ENCODE measurements around the gene MRPL20. TPM values are rescaled to one million over a fixed set of nuclear protein-coding genes. Genes with fewer than 3 reads are reported as not detected.

Gene MRPL20
- total and polyA plus RNA-seq, 3 experiments from 2014 or later: 198 to 208 (median 206) TPM

GRCh38 chr1:1425753-1426495, 18.8 kb upstream of the MRPL20 start:
- no peak for DNase-seq
- Histone ChIP-seq H3K9me3 (ENCODE audit: low read length) (no peaks in the 10 kb centered on the region), H3K4me1 (ENCODE audit: insufficient read depth, low read length) (no peaks in the 10 kb centered on the region), H3K27ac (ENCODE audit: low read depth, low read length) (no peak overlapping the region), H3K4me3 (ENCODE audit: low read length) (no peak overlapping the region), H3K36me3 (ENCODE audit: insufficient read depth, low read length) (no peaks in the 10 kb centered on the region), H3K27me3 (ENCODE audit: insufficient read depth, low read length, poor library complexity, severe bottlenecking) (no peaks in the 10 kb centered on the region)
- ChIA-PET POLR2A (interaction anchor here (0.6 kb wide), 2 partner anchors 19 to 467 kb away, joined by 3 to 4 read pairs; partner anchors contain the start of genes MRPL20 and NOC2L), CTCF (no interaction called here)
- H3K4me1 Mint-ChIP-seq: peaks cover 3 to 13% (median 5%) of the 10 kb centered on the region in 3 donors
- H3K4me3 Mint-ChIP-seq: peak overlapping the region in 1 of 7 donors; percentile 48
- no peaks in the 10 kb centered on the region for H3K36me3 Mint-ChIP-seq
- no peak overlapping the region for H3K27ac Mint-ChIP-seq
- peaks cover 31 to 40% of the 10 kb centered on the region in 2 donors for H3K27me3 Mint-ChIP-seq
- no peaks in the 10 kb centered on the region for H3K9me3 Mint-ChIP-seq

GRCh38 chr1:1425426-1425752, 18.3 kb upstream of the MRPL20 start:
- Histone ChIP-seq H3K27ac (ENCODE audit: low read depth, low read length) (no peak overlapping the region), H3K27me3 (ENCODE audit: insufficient read depth, low read length, poor library complexity, severe bottlenecking) (no peaks in the 10 kb centered on the region), H3K36me3 (ENCODE audit: insufficient read depth, low read length) (no peaks in the 10 kb centered on the region), H3K4me3 (ENCODE audit: low read length) (no peak overlapping the region), H3K4me1 (ENCODE audit: insufficient read depth, low read length) (no peaks in the 10 kb centered on the region), H3K9me3 (ENCODE audit: low read length) (no peaks in the 10 kb centered on the region)
- POLR2A ChIA-PET: no interaction called here
- CTCF ChIA-PET: no interaction called here
- H3K4me1 Mint-ChIP-seq: peaks cover 3 to 13% (median 5%) of the 10 kb centered on the region in 3 donors
- H3K4me3 Mint-ChIP-seq: no peak overlapping the region
- peaks cover 31 to 40% of the 10 kb centered on the region in 2 donors for H3K27me3 Mint-ChIP-seq
- peak overlapping the region in 1 of 8 donors; percentile 29 for H3K27ac Mint-ChIP-seq
- no peak for DNase-seq
- no peaks in the 10 kb centered on the region for H3K36me3 Mint-ChIP-seq
- no peaks in the 10 kb centered on the region for H3K9me3 Mint-ChIP-seq

- Mint-ChIP-seq H3K4me1 (peaks cover 3 to 13% (median 5%) of the 10 kb centered on the region in 3 donors), H3K4me3 (peak overlapping the region in 1 of 7 donors; percentile 60), H3K36me3 (no peaks in the 10 kb centered on the region), H3K9me3 (no peaks in the 10 kb centered on the region), H3K27me3 (peaks cover 30 to 35% of the 10 kb centered on the region in 2 donors), H3K27ac (no peak overlapping the region)
- Histone ChIP-seq H3K4me3 (ENCODE audit: low read length) (no peak overlapping the region), H3K27ac (ENCODE audit: low read depth, low read length) (no peak overlapping the region), H3K36me3 (ENCODE audit: insufficient read depth, low read length) (no peaks in the 10 kb centered on the region), H3K9me3 (ENCODE audit: low read length) (no peaks in the 10 kb centered on the region), H3K27me3 (ENCODE audit: insufficient read depth, low read length, poor library complexity, severe bottlenecking) (no peaks in the 10 kb centered on the region), H3K4me1 (ENCODE audit: insufficient read depth, low read length) (no peaks in the 10 kb centered on the region)
- DNase-seq: no peak
- CTCF ChIA-PET: no interaction called here
- POLR2A ChIA-PET: no interaction called here
Measured at GRCh38 chr1:1424707-1425106, 17.6 kb upstream of the MRPL20 start.

- CTCF ChIA-PET: no interaction called here
- no peak overlapping the region for H3K27ac ChIP-seq (ENCODE audit: low read depth, low read length)
- POLR2A ChIA-PET: no interaction called here
- Mint-ChIP-seq H3K27ac (no peak overlapping the region), H3K27me3 (peaks cover 20 to 25% of the 10 kb centered on the region in 2 donors), H3K4me1 (peaks cover 0 to 10% (median under 1%) of the 10 kb centered on the region in 3 donors), H3K36me3 (no peaks in the 10 kb centered on the region), H3K4me3 (no peak overlapping the region), H3K9me3 (no peaks in the 10 kb centered on the region)
- H3K9me3 ChIP-seq (ENCODE audit: low read length): no peaks in the 10 kb centered on the region
- no peak overlapping the region for H3K4me3 ChIP-seq (ENCODE audit: low read length)
- no peaks in the 10 kb centered on the region for H3K27me3 ChIP-seq (ENCODE audit: insufficient read depth, low read length, poor library complexity, severe bottlenecking)
- no peaks in the 10 kb centered on the region for H3K4me1 ChIP-seq (ENCODE audit: insufficient read depth, low read length)
- H3K36me3 ChIP-seq (ENCODE audit: insufficient read depth, low read length): no peaks in the 10 kb centered on the region
- DNase-seq: no peak
Measured at GRCh38 chr1:1423245-1423597, 16.1 kb upstream of the MRPL20 start.

GRCh38 chr1:1422465-1423244, 15.6 kb upstream of the MRPL20 start:
- no peak overlapping the region for H3K27ac Mint-ChIP-seq
- Histone ChIP-seq H3K27ac (ENCODE audit: low read depth, low read length) (no peak overlapping the region), H3K4me1 (ENCODE audit: insufficient read depth, low read length) (no peaks in the 10 kb centered on the region), H3K36me3 (ENCODE audit: insufficient read depth, low read length) (no peaks in the 10 kb centered on the region), H3K27me3 (ENCODE audit: insufficient read depth, low read length, poor library complexity, severe bottlenecking) (no peaks in the 10 kb centered on the region), H3K4me3 (ENCODE audit: low read length) (no peak overlapping the region), H3K9me3 (ENCODE audit: low read length) (no peaks in the 10 kb centered on the region)
- CTCF ChIA-PET: no interaction called here
- H3K36me3 Mint-ChIP-seq: no peaks in the 10 kb centered on the region
- no peak overlapping the region for H3K4me3 Mint-ChIP-seq
- POLR2A ChIA-PET: no interaction called here
- H3K27me3 Mint-ChIP-seq: peaks cover 19 to 25% of the 10 kb centered on the region in 2 donors
- no peak for DNase-seq
- no peaks in the 10 kb centered on the region for H3K9me3 Mint-ChIP-seq
- H3K4me1 Mint-ChIP-seq: peaks cover 0 to 10% (median 0%) of the 10 kb centered on the region in 3 donors

- H3K27ac Mint-ChIP-seq: no peak overlapping the region
- Histone ChIP-seq H3K4me1 (ENCODE audit: insufficient read depth, low read length) (no peaks in the 10 kb centered on the region), H3K4me3 (ENCODE audit: low read length) (no peak overlapping the region), H3K9me3 (ENCODE audit: low read length) (no peaks in the 10 kb centered on the region), H3K27me3 (ENCODE audit: insufficient read depth, low read length, poor library complexity, severe bottlenecking) (no peaks in the 10 kb centered on the region), H3K27ac (ENCODE audit: low read depth, low read length) (no peak overlapping the region), H3K36me3 (ENCODE audit: insufficient read depth, low read length) (no peaks in the 10 kb centered on the region)
- POLR2A ChIA-PET: no interaction called here
- H3K27me3 Mint-ChIP-seq: peaks cover 21 to 25% of the 10 kb centered on the region in 2 donors
- H3K36me3 Mint-ChIP-seq: no peaks in the 10 kb centered on the region
- H3K9me3 Mint-ChIP-seq: no peaks in the 10 kb centered on the region
- no peak overlapping the region for H3K4me3 Mint-ChIP-seq
- H3K4me1 Mint-ChIP-seq: peaks cover 0 to 10% (median 0%) of the 10 kb centered on the region in 3 donors
- no peak for DNase-seq
- CTCF ChIA-PET: no interaction called here
Measured at GRCh38 chr1:1421907-1422464, 14.9 kb upstream of the MRPL20 start.

GRCh38 chr1:1421147-1421906, 14.2 kb upstream of the MRPL20 start, which contains the start of gene ANKRD65:
ANKRD65 (minus strand) TSS chr1:1421276; CDS start chr1:1421005, 271 bp downstream.
- CTCF ChIA-PET: no interaction called here
- POLR2A ChIA-PET: no interaction called here
- no peak within 1 kb of the TSS for H3K27ac Mint-ChIP-seq
- Histone ChIP-seq H3K36me3 (ENCODE audit: insufficient read depth, low read length) (no peaks in the 10 kb centered on the region), H3K4me3 (ENCODE audit: low read length) (no peak within 1 kb of the TSS), H3K4me1 (ENCODE audit: insufficient read depth, low read length) (no peaks in the 10 kb centered on the region), H3K9me3 (ENCODE audit: low read length) (no peaks in the 10 kb centered on the region), H3K27me3 (ENCODE audit: insufficient read depth, low read length, poor library complexity, severe bottlenecking) (no peaks in the 10 kb centered on the region), H3K27ac (ENCODE audit: low read depth, low read length) (no peak within 1 kb of the TSS)
- peaks cover 21 to 24% of the 10 kb centered on the region in 2 donors for H3K27me3 Mint-ChIP-seq
- no peaks in the 10 kb centered on the region for H3K9me3 Mint-ChIP-seq
- no peak within 1 kb of the TSS for H3K4me3 Mint-ChIP-seq
- peaks cover 0 to 8% (median 0%) of the 10 kb centered on the region in 3 donors for H3K4me1 Mint-ChIP-seq
- no peaks in the 10 kb centered on the region for H3K36me3 Mint-ChIP-seq
- DNase-seq: peak in 1 of 5 donors; percentile 38

All from CD8-positive, alpha-beta memory T cell (primary cell).